GM21529 (cell line): ENCODE results near the gene CACNA2D1.
"Not testable (repeated sequence)": the region's sequence is repeated elsewhere in the genome, so short reads cannot be mapped to it uniquely, and the experiment has no call there.

Experiments
- ATAC-seq: cut with Tn5 transposase; IDR thresholded peaks from one replicate; pipeline ENCODE4 v1.9.1; 2021; ENCODE audit not compliant: unreplicated experiment

Gene CACNA2D1

DNA sequence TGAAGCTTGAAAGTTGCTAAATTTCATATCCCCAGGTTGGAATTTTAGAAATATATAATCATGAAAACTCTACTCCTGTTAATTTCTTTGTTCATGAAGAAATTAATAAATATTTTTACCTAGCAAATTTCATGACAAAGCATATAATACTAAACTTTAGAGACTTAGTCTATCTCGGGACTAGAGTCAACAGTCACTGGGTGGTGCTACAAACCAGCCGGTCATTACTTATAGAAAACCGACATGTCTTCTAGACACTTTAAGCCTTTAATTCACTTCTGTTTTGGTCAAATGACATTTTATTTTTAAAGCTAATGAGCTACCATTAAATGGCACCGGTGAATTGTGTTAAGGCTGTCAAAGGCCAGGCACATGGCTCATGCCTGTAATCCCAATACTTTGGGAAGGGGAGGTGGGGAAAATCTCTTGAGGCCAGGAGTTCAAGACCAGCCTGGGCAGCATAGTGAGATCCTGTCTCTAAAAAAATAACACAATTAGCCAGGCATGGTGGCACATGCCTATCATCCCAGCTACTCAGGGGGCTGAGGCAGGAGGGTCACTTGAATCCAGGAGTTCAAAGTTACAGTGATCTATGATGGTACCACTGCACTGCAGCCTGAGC, 270.1 kb downstream of the CACNA2D1 start:
- no peak for ATAC-seq

GRCh38 chr7:82172881-82173280, 270.7 kb downstream of the CACNA2D1 start:
- no peak for ATAC-seq

DNA sequence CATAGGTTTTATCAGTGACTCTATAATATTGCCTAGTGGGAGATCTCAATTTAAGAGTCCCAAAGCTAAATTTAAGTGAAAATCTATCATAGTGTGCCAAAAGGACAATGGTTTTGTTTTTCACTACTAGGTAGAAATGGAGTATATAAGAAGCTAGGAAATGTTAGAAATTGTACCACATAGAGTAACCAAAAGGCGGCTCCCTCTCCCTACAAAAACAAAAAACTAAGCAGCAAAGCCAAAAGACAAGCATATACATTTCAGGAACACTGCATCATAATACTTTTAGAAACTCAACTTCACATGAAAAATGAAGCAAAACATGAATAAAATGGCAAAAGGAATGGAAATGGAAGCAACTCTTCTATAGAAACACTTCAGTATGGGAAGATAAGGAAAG, 271.6 kb downstream of the CACNA2D1 start:
- no peak for ATAC-seq

DNA sequence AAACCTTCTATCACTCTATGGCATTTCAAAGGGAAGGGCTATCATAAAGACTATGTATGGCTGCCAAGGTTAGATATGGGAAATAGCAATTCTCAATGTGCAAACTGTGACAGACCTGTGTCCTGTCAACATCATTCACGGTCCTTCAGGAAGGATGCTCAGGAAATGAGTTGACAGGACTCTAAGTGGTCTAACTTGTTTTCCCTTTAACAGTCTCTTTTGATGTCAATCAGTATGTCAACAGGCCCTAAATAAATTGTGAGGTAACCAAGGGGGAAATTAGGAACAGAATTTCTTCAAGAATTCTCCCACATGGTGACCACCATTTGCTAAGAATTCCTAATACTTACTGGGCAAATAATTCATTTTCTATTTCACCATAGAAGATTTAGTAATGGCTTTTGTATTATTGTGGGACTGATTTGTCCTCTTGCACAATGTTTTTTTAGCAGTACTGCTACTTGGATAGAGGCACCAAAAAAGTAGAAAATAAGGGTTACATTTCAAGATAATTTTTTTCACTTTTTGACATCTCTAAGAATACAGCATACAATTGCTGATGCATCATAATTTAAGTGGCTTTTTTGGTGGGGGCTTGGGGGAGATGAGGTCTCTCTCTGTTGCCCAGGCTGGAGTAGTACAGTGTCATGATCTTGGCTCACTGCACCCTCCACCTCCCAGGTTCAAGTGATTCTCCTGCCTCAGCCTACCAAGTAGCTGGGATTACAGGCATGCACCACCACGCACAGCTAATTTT, 275.8 kb downstream of the CACNA2D1 start:
- ATAC-seq: no peak

DNA sequence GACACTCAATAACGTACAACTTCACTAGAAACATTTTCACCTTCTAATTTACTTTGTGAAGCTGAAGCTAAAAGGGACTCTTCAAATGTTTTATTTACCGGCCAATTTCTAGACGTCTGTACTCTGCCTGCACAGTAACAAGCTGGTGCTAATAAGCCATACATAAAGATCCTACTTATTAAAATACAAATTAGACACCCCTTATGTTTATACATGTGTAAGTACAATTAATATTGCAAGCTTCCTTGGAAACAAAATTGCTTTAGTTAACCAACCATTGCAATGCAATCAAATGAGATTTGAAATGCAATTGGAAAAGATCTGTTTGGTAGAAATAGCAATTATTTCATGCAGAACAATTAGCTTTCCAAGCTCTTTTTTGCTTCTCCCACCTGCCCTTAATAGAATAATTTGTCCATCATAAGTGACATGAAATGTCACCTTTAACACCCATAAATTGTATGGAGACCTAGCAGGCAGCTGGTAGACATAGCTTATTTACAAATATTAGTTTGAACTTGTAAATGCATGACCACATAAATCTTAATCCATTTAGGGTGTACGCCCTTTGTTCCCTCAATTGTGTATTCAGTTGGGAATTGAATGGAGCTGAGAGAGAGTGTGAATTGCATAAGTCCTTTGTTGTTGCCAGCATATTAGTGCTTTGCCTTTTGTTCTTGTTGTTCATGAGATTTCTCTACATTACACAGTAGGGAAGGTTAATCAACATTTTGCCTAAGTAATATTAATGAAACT, 277.1 kb downstream of the CACNA2D1 start:
- no peak for ATAC-seq

DNA sequence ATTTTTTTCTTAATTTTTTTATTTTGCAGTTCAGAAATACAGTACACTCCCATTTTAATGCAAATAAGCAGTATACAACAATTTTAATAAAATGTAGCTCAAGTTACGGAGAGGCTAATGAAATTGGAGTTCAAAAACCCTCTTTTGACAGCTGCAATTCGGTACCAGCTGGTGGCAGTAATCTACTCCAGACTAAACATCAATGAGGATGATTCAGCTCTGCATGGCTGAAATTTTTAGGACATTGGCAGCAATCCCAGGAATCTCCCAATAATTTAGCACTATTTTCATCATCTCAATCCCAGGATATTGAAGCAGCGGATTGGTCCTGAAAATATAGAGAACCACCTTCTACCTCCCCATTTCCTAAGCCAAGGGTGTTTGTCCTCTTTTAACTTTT, 278.8 kb downstream of the CACNA2D1 start:
- no peak for ATAC-seq

DNA sequence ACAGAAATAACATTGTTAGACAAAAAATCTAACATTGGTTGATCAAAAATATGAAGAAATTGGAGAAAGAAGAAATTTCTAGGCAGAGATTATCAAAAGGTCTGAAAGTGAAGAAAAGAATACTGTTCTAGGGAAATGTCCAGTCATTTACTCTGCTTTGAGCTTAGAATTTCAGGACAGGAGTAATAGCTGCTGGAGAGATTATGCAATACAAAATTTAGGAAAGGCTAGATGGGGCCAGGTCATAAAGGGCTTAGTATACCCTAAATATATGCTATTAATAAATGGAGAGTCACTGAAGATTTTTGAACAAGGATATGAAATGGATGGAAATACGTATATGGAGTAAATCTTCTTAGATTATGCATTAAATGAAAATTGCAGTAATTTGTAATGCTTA, 279.2 kb downstream of the CACNA2D1 start:
- no peak for ATAC-seq

DNA sequence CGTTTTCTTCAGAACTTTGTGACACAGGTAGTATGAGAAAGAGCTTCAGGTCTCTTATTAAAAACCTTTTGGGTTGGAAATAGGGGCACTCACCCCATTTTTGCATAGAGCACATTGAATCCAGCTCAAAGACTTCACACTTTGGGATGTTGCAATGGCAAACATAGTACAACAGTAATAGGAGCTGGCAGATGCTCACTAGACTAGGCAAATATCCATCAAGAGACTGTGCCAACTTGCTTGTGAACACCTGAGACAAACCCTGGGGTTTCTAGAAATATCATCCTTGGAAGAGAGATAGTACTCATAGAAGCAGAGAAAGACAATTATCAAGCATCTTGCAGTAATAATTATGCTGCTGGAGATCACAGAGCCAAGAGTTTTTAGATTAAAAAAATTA, 280.0 kb downstream of the CACNA2D1 start:
- ATAC-seq: no peak

- ATAC-seq: no peak
Measured at GRCh38 chr7:82162289-82162688, 281.3 kb downstream of the CACNA2D1 start.

GRCh38 chr7:82158327-82158726, 285.2 kb downstream of the CACNA2D1 start:
- no peak for ATAC-seq

GRCh38 chr7:82156893-82157292, 286.7 kb downstream of the CACNA2D1 start:
- no peak for ATAC-seq

DNA sequence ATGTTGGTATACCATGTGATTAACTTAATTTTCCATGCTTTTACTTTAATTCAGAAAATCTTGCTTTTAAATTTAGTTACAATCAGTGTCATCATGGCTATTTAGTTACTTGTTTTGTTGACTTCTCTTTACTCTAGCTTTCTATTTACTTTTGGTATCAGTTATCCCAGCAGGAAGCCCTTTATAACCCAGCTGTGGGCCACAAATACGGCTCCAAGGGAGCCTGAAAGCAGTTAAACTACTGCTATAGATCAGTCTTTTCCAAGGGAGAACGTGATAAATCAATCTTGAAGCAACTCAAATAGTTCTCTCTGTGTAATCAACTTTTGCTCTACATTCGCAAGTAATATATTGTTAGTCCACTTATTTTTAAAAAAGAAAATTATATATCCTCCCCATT, 287.4 kb downstream of the CACNA2D1 start:
- ATAC-seq: no peak

DNA sequence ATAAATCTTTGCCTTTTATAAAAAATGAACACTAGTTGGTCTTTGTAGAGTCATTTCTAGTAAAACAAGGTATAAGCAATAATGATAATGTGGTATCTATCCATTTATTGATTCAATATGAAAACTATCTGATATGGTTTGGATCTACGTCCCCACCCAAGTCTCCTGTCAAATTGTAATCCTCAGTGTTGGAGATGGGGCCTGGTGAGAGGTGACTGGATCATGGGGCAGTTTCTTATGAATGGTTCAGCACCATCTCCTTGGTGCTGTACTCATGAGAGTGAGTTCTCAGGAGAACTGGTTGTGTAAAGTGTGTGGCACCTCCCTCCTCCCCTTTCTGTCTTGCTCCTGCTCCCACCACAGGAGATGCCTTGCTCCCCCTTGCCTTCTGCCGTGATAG, 288.8 kb downstream of the CACNA2D1 start:
- no peak for ATAC-seq

GRCh38 chr7:82153776-82154175, 289.8 kb downstream of the CACNA2D1 start:
- ATAC-seq: no peak

DNA sequence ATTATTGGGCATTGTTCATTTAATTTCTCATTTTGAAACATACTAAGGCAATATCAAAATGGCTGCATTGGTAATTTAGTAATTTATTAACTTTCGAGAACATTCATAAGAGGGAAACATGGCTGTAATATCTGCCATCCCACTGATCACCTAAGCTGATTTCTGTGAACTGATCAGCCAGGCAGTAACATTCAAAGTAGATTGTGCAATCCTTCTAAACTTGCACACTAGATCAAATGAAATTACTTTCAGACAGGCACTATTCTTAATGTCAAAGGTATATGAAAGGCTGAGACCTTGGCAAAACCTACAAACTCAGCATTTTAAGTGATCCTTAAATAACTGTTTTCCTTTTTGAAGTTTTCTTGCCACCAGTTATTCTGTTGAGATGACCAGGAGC, 290.7 kb downstream of the CACNA2D1 start:
- no peak for ATAC-seq

GRCh38 chr7:82146491-82146890, 297.1 kb downstream of the CACNA2D1 start:
- no peak for ATAC-seq

DNA sequence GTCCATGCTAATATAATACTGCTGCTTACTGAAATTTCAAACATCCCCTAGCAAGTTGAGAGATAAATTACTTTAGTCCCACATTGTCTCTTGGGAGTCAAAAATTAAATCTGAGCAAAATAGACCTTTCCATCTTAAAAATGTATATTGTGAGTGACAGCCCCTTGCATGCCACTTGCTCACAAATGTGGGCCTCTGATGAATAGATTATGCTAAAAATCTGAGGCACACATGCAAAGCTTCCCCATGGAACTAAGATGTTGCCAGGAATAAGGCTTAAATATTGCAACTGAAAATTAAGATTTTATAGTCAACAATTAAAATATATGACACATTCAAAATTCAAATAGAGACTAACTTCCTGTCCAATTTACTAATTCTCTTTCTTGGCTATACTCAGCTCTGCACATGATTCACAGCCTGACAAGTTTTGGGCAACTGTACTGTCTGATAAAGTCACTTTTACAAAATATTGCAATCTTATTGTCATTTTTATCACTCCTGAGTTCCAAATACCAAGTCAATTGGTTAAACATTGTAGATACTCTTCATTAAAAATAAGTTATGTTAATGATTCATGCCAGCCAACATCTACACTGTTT, 301.2 kb downstream of the CACNA2D1 start:
- ATAC-seq: no peak

GRCh38 chr7:82141427-82141826, 302.1 kb downstream of the CACNA2D1 start:
- ATAC-seq: no peak

DNA sequence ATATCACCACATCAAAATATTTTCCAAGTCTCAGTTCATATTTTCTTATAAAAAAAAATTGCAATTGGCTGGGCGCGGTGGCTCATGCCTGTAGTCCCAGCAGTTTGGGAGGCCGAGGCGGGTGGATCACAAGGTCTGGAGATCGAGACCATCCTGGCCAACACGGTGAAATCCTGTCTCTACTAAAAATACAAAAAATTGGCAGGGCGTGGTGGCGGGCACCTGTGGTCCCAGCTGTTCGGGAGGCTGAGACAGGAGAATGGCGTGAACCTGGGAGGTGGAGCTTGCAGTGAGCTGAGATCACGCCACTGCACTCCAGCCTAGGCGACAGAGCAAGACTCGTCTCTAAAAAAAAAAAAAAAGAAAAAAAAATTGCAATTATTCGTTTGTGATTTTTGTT, 303.0 kb downstream of the CACNA2D1 start:
- not testable (repeated sequence) for ATAC-seq

- no peak for ATAC-seq
Measured at GRCh38 chr7:82131215-82131614, 312.4 kb downstream of the CACNA2D1 start.

- ATAC-seq: no peak
Measured at GRCh38 chr7:82129091-82129490, 314.5 kb downstream of the CACNA2D1 start.

DNA sequence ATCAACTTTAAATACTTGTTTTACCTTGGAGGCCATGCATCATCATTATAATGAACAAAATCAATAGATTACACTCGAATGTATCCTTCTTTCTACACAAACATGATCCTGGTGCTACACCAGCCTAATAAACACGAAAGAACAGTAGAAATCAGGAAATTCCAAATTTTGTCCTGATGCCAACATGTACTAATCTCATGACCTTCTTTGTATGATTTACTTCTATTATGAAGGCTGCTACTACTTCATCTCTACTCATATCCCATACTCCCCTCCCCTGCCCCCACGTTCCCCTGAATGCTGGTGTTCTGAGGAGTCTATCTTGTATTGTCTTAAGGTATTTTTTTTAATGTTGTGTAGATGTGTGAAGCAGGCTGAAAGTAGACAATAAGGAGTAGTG, 315.0 kb downstream of the CACNA2D1 start:
- no peak for ATAC-seq
